Keratinocyte (primary cell): ENCODE measurements around the gene CWC27.

Experiments used
- EZH2 ChIP-seq: IDR thresholded peaks from one replicate; pipeline ENCODE4 v1.6.1; 2012; ENCODE audit warnings: inconsistent platforms, mild to moderate bottlenecking, low read length, moderate library complexity
- TF ChIP-seq, protein P1 (sequence below), 3 experiments: IDR thresholded peaks in 1 of 3; conservative IDR thresholded peaks in 1 of 3; optimal IDR thresholded peaks in 1 of 3; 2 replicates in 2 of 3; 3 replicates in 1 of 3; pipeline versions ENCODE3 to v1.5.1; 2011; ENCODE audit warnings: low read length in 3 of 3, mild to moderate bottlenecking in 3 of 3, moderate library complexity in 2 of 3, control low read depth in 1 of 3, inconsistent platforms in 1 of 3; ENCODE audit not compliant: insufficient read depth in 2 of 3; ENCODE audit errors: extremely low read depth in 1 of 3

DNA sequence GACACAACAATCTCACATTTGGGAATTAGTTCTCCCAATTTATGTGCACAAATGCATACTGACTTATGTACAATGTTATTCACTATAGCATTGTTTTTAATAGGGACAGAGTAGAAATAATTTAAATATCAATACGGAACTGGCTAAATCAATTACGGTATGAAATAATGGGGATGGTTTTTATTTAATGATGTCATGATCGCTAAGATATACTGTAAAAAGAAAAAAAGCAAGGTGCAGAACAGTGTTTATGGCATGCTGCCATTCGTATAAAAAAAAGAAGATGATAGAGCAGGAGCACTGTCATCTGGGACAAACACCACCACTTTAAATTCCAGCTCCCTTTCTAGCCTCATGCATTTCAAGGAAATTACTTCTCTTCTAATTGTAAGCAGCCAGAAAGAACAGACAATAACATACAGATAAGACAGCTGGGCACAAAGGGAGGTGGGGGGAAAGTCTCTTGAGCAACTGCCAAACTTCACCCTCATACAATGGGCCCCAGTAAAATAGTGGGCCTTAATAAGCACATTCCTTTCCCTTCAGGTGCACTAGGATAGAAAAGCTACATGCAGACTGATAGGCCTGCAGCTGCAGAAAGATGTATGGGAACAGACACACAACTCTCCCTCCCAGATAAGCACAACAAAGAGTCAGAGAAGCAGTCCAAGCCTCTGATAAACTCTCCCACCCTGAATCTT, 8.6 kb upstream of the CWC27 start:
- TF ChIP-seq, protein P1, sequence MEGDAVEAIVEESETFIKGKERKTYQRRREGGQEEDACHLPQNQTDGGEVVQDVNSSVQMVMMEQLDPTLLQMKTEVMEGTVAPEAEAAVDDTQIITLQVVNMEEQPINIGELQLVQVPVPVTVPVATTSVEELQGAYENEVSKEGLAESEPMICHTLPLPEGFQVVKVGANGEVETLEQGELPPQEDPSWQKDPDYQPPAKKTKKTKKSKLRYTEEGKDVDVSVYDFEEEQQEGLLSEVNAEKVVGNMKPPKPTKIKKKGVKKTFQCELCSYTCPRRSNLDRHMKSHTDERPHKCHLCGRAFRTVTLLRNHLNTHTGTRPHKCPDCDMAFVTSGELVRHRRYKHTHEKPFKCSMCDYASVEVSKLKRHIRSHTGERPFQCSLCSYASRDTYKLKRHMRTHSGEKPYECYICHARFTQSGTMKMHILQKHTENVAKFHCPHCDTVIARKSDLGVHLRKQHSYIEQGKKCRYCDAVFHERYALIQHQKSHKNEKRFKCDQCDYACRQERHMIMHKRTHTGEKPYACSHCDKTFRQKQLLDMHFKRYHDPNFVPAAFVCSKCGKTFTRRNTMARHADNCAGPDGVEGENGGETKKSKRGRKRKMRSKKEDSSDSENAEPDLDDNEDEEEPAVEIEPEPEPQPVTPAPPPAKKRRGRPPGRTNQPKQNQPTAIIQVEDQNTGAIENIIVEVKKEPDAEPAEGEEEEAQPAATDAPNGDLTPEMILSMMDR (optimal IDR thresholded peaks at IDR 0.05 in 1 of 3, IDR thresholded peaks at IDR 0.05 in 1 of 3, conservative IDR thresholded peaks at IDR 0.05 in 1 of 3; ENCODE audit: extremely low read depth in 1 of 3, insufficient read depth in 2 of 3, low read length in 3 of 3), result no peak
- no peak for TF ChIP-seq EZH2
